Neural progenitor cell (in vitro differentiated cells): ENCODE data around the gene KIF1B.

ENCODE experiments used
- CTCF ChIP-seq: fragments of 200-600 bp; sonication (generic); IDR thresholded peaks from 2 replicates; pipeline ENCODE4 v1.5.1; 2017; ENCODE audit warnings: antibody characterized with exemption, mild to moderate bottlenecking
- EZH2 ChIP-seq: fragments of 200-600 bp; sonication (generic); IDR thresholded peaks from 2 replicates; pipeline ENCODE4 v1.6.1; 2017; ENCODE audit warnings: antibody characterized with exemption, mild to moderate bottlenecking, moderate library complexity

DNA sequence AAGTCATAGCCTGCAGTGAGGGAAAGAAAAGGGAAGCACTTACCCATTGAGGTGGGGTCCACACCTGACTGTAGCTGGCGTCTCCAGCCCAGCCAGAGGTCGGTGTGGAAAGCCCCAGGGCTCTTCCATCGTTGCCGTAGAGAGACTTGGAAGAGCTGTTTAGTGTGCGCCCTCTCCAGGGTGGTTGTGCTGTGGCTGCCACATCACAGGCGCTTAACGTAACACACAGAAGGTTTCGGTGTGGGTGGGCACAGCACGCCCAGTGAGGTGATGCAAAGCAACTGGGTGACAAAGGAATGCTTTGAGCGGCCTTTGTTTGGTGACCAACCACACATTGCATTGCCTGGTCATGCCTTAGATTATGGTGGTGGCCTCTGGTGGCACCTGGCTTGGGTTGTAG, 36.8 kb upstream of the KIF1B start:
- no peak for TF ChIP-seq CTCF
- no peak for TF ChIP-seq EZH2
